H9 (cell line): Measurements from ENCODE around the gene SKIL. TPM values are rescaled to one million over a fixed set of nuclear protein-coding genes. Genes with fewer than 3 reads are reported as not detected.

Source experiments
- DNase-seq: peaks from one replicate; pipeline ENCODE4 v3.0.0-alpha.2; 2017
- H2AFZ ChIP-seq: one replicate; pipeline ENCODE4 v1.6.1; 2013; ENCODE audit warnings: mild to moderate bottlenecking, low read length, control low read depth, moderate library complexity
- H2AK5ac ChIP-seq: 2 replicates; pipeline ENCODE4 v1.6.1; 2013; ENCODE audit warnings: low read length, control low read depth, mixed read lengths; ENCODE audit not compliant: insufficient read length
- H2BK120ac ChIP-seq: one replicate; pipeline ENCODE4 v1.6.1; 2013; ENCODE audit warnings: low read depth, mild to moderate bottlenecking, low read length, control low read depth, inconsistent platforms; ENCODE audit not compliant: poor library complexity, severe bottlenecking
- H2BK12ac ChIP-seq: 2 replicates; pipeline ENCODE4 v1.6.1; 2013; ENCODE audit warnings: low read length, control low read depth, mixed read lengths, low read depth; ENCODE audit not compliant: insufficient read length
- H2BK15ac ChIP-seq: 2 replicates; pipeline ENCODE4 v1.6.1; 2013; ENCODE audit warnings: low read depth, low read length, control low read depth
- H2BK20ac ChIP-seq: one replicate; pipeline ENCODE4 v1.6.1; 2013; ENCODE audit warnings: low read depth, mild to moderate bottlenecking, low read length, control low read depth, inconsistent platforms; ENCODE audit not compliant: poor library complexity, severe bottlenecking
- H2BK5ac ChIP-seq: 2 replicates; pipeline ENCODE4 v1.6.1; 2013; ENCODE audit warnings: low read length, control low read depth, mixed read lengths; ENCODE audit not compliant: insufficient read length
- H3K14ac ChIP-seq: 2 replicates; pipeline ENCODE4 v1.6.1; 2013; ENCODE audit warnings: low read length, control low read depth; ENCODE audit not compliant: insufficient read depth
- H3K18ac ChIP-seq: 2 replicates; pipeline ENCODE4 v1.6.1; 2013; ENCODE audit warnings: low read depth, mild to moderate bottlenecking, mixed read lengths, low read length, control low read depth; ENCODE audit not compliant: insufficient read length
- H3K23ac ChIP-seq: 2 replicates; pipeline ENCODE4 v1.6.1; 2013; ENCODE audit warnings: low read length, control low read depth, mixed read lengths, low read depth; ENCODE audit not compliant: insufficient read length
- H3K23me2 ChIP-seq: 2 replicates; pipeline ENCODE4 v1.6.1; 2013; ENCODE audit warnings: low read depth, mild to moderate bottlenecking, mixed read lengths, low read length, control low read depth; ENCODE audit not compliant: insufficient read length, poor library complexity, severe bottlenecking
- H3K27ac ChIP-seq: 2 replicates; pipeline ENCODE4 v1.5.1; 2013; ENCODE audit warnings: low read length, control low read depth, mixed read lengths, low read depth; ENCODE audit not compliant: insufficient read length
- H3K27me3 ChIP-seq: 2 replicates; pipeline ENCODE4 v1.6.1; 2013; ENCODE audit warnings: low read length, control low read depth, inconsistent platforms; ENCODE audit not compliant: insufficient read depth
- H3K4ac ChIP-seq: 2 replicates; pipeline ENCODE4 v1.6.1; 2013; ENCODE audit warnings: low read depth, mild to moderate bottlenecking, control low read depth, inconsistent platforms, low read length, moderate library complexity
- H3K4me1 ChIP-seq: 2 replicates; pipeline ENCODE4 v1.6.1; 2013; ENCODE audit warnings: low read length, control low read depth, inconsistent platforms; ENCODE audit not compliant: insufficient read depth
- H3K4me2 ChIP-seq: 2 replicates; pipeline ENCODE4 v1.6.1; 2013; ENCODE audit warnings: low read length, control low read depth, mixed read lengths; ENCODE audit not compliant: insufficient read length, insufficient read depth
- H3K56ac ChIP-seq: 2 replicates; pipeline ENCODE4 v1.6.1; 2013; ENCODE audit warnings: low read depth, mild to moderate bottlenecking, mixed read lengths, low read length, control low read depth; ENCODE audit not compliant: insufficient read length
- H3K79me1 ChIP-seq: 2 replicates; pipeline ENCODE4 v1.6.1; 2013; ENCODE audit warnings: low read depth, mild to moderate bottlenecking, moderate library complexity, low read length, control low read depth, inconsistent platforms; ENCODE audit not compliant: insufficient read depth, poor library complexity, severe bottlenecking
- H3K79me2 ChIP-seq: 2 replicates; pipeline ENCODE4 v1.6.1; 2013; ENCODE audit warnings: low read length, control low read depth, inconsistent platforms; ENCODE audit not compliant: insufficient read depth
- H3K9ac ChIP-seq: 2 replicates; pipeline ENCODE4 v1.6.1; 2013; ENCODE audit warnings: low read length, control low read depth, mixed read lengths; ENCODE audit not compliant: insufficient read length; ENCODE audit errors: extremely low read depth
- H3K9me3 ChIP-seq: one replicate; pipeline ENCODE4 v1.6.1; 2013; ENCODE audit warnings: low read depth, low read length, inconsistent platforms; ENCODE audit not compliant: control insufficient read depth
- H3T11ph ChIP-seq: one replicate; pipeline ENCODE4 v1.6.1; 2013; ENCODE audit warnings: mild to moderate bottlenecking, low read length, control low read depth, inconsistent platforms
- H4K20me1 ChIP-seq: one replicate; pipeline ENCODE4 v1.6.1; 2013; ENCODE audit not compliant: control insufficient read depth, insufficient read length, insufficient read depth
- H4K5ac ChIP-seq: 2 replicates; pipeline ENCODE4 v1.6.1; 2013; ENCODE audit warnings: low read depth, mild to moderate bottlenecking, mixed read lengths, low read length, control low read depth; ENCODE audit not compliant: insufficient read length
- H4K8ac ChIP-seq: replicated peaks from 2 replicates; pipeline ENCODE4 v1.6.1; 2013; ENCODE audit warnings: low read length, control low read depth, mixed read lengths, low read depth; ENCODE audit not compliant: insufficient read length
- H4K91ac ChIP-seq: 2 replicates; pipeline ENCODE4 v1.6.1; 2013; ENCODE audit warnings: low read depth, mild to moderate bottlenecking, moderate library complexity, mixed read lengths, low read length, control low read depth; ENCODE audit not compliant: insufficient read length
- H3K27ac Mint-ChIP-seq, 3 experiments: 2 replicates in 2 of 3; 3 replicates in 1 of 3; pipeline ENCODE4 v1.8.0; 2020 to 2021; ENCODE audit warnings: mixed read lengths in 3 of 3, mild to moderate bottlenecking in 1 of 3, moderate library complexity in 1 of 3
- H3K27me3 Mint-ChIP-seq: 2 replicates; pipeline ENCODE4 v1.8.0; 2021; ENCODE audit warnings: low read depth, mild to moderate bottlenecking, moderate library complexity, mixed read lengths
- H3K36me3 Mint-ChIP-seq, 3 experiments: 2 replicates in 2 of 3; 3 replicates in 1 of 3; pipeline ENCODE4 v1.8.0; 2020 to 2021; ENCODE audit warnings: low read depth in 3 of 3, mixed read lengths in 3 of 3; ENCODE audit not compliant: insufficient read depth in 1 of 3
- H3K4me1 Mint-ChIP-seq, 2 experiments: 2 replicates each; pipeline ENCODE4 v1.8.0; 2020; ENCODE audit warnings: mixed read lengths in 2 of 2
- H3K4me3 Mint-ChIP-seq, 2 experiments: 2 replicates in 1 of 2; 3 replicates in 1 of 2; pipeline ENCODE4 v1.8.0; 2020 to 2021; ENCODE audit warnings: mild to moderate bottlenecking in 2 of 2, mixed read lengths in 2 of 2, moderate library complexity in 1 of 2
- H3K9me3 Mint-ChIP-seq, 2 experiments: 2 replicates in 1 of 2; 3 replicates in 1 of 2; pipeline ENCODE4 v1.8.0; 2020; ENCODE audit warnings: mild to moderate bottlenecking in 2 of 2, mixed read lengths in 2 of 2, moderate library complexity in 1 of 2
- CTCF ChIP-seq: fragments of 200-600 bp; sonication (generic); conservative IDR thresholded peaks from 3 replicates; pipeline ENCODE4 v1.8.0; 2021; ENCODE audit warnings: antibody characterized with exemption, mild to moderate bottlenecking
- WGBS: extraction: QIAGEN DNeasy Blood & Tissue Kit; methylation state at CpG from one replicate; pipeline ENCODE4 v1.1.7; 2013; ENCODE audit warnings: missing lambda C conversion rate, low lambda C conversion rate, mixed read lengths; ENCODE audit not compliant: insufficient read length; ENCODE audit errors: extremely low coverage; 5-methylcytosine and 5-hydroxymethylcytosine counted together
- total RNA-seq: library from RNA; stranded (reverse); gene quantifications from 2 replicates; pipeline ENCODE4 v1.2.1, GENCODE V29; 2021

The SKIL gene
- total RNA-seq, 1 experiment from 2014 or later = 170 TPM

GRCh38 chr3:170417090-170417489, 59.6 kb downstream of the SKIL start:
- Histone ChIP-seq H2BK15ac (no peak overlapping the region), H2BK20ac (no peak overlapping the region), H2BK5ac (no peak overlapping the region), H2AK5ac (no peak overlapping the region), H3T11ph (no peak overlapping the region), H3K79me1 (no peaks in the 10 kb centered on the region), H4K5ac (no peak overlapping the region), H3K79me2 (no peaks in the 10 kb centered on the region), H2AFZ (no peak overlapping the region), H4K8ac (no peak overlapping the region), H3K4me1 (0 out of 2 replicates have a peak, but pooled peaks cover 3% of the 10 kb centered on the region), H3K14ac (no peak overlapping the region), H4K20me1 (no peaks in the 10 kb centered on the region), H2BK120ac (no peak overlapping the region), H3K4me2 (no peak overlapping the region), H3K9ac (no peak overlapping the region), H3K9me3 (no peaks in the 10 kb centered on the region), H3K18ac (no peak overlapping the region), H3K4ac (no peak overlapping the region), H3K23me2 (peaks cover 13% of the 10 kb centered on the region), H3K56ac (no peak overlapping the region), H4K91ac (no peak overlapping the region), H3K27me3 (peaks cover 25% of the 10 kb centered on the region; the same call in 1 of the 2 replicates), H2BK12ac (no peak overlapping the region), H3K23ac (no peak overlapping the region), H3K27ac (no peak overlapping the region)
- H3K4me1 Mint-ChIP-seq = peaks cover 15 to 19% of the 10 kb centered on the region in 2 experiments
- H3K9me3 Mint-ChIP-seq = no peaks in the 10 kb centered on the region
- H3K4me3 Mint-ChIP-seq = no peak overlapping the region
- H3K27me3 Mint-ChIP-seq = peaks cover 55% of the 10 kb centered on the region
- H3K36me3 Mint-ChIP-seq = no peaks in the 10 kb centered on the region
- TF ChIP-seq CTCF = no peak
- no CpG with 5 or more reads among the region's 1 CpG for WGBS
- DNase-seq = no peak
- H3K27ac Mint-ChIP-seq = no peak overlapping the region
